Tibial artery (tissue), 4 donors: ENCODE data around the gene GABBR2.

ENCODE experiments used
- DNase-seq, 2 donors: peaks; one replicate each; pipeline ENCODE4 v3.0.0-alpha.2; 2019
- H3K27ac ChIP-seq, 2 donors: fragments of 200-600 bp; sonication (generic) in 1 of 2; 1 replicate in 1 of 2; 2 replicates in 1 of 2; pipeline ENCODE4 v1.5.1; 2018 to 2019; ENCODE audit warnings: mild to moderate bottlenecking in 1 of 2
- H3K27me3 ChIP-seq, 2 donors: fragments of 200-600 bp; sonication (generic) in 1 of 2; one replicate each; pipeline versions ENCODE4 v1.5.1 to v1.6.0; 2016 to 2019
- H3K36me3 ChIP-seq, 3 donors: fragments of 200-600 bp; sonication (generic) in 2 of 3; one replicate each; pipeline ENCODE4 v1.5.1; 2016 to 2019; ENCODE audit warnings: mild to moderate bottlenecking in 2 of 3
- H3K4me1 ChIP-seq, 4 donors: fragments of 200-600 bp; sonication (generic) in 2 of 4; 1 replicate in 3 of 4; 2 replicates in 1 of 4; pipeline ENCODE4 v1.5.1; 2016 to 2019
- H3K4me3 ChIP-seq, 2 donors: fragments of 200-600 bp; sonication (generic) in 1 of 2; 1 replicate in 1 of 2; 2 replicates in 1 of 2; pipeline ENCODE4 v1.5.1; 2018 to 2019; ENCODE audit warnings: mild to moderate bottlenecking in 2 of 2
- H3K9me3 ChIP-seq, 3 donors: fragments of 200-600 bp; sonication (generic) in 1 of 3; one replicate each; pipeline ENCODE4 v1.5.1; 2016 to 2019
- CTCF ChIP-seq, 2 experiments: fragments of 200-600 bp in 1 of 2; fragments of 450-650 bp in 1 of 2; IDR thresholded peaks; one replicate each; pipeline ENCODE4 v1.5.1; 2017 to 2019; ENCODE audit warnings: antibody characterized with exemption in 2 of 2, mild to moderate bottlenecking in 1 of 2, moderate library complexity in 1 of 2
- intact Hi-C: fragments of 100-400 bp; cut with DNase I; formaldehyde crosslinking; loops from one replicate; pipeline ENCODE4 v1.15.0; 2023; ENCODE audit warnings: low total_unique reads

The GABBR2 gene

DNA sequence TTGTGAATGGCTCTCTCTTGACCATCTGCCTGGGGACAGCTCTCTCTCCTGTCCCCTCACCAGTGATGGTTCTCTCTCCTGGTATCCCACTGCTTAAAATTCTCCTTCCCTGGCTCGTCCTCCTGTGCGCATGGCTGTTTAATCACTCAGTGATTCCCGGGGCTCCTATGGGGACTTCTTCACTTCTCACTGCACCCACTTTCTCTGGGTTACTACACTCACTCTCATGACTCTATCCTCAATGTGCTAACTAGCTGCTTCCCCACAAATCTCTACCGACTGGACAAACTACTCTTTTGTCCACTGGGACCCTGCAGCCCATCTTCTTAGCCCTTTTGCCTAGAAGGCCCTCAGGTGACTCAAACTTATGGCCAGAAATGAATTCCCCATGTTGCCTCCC lies 364.2 kb downstream of the GABBR2 start:
- DNase-seq: no peak
- no peak overlapping the region for H3K4me3 ChIP-seq
- no peaks in the 10 kb centered on the region for H3K4me1 ChIP-seq
- no peaks in the 10 kb centered on the region for H3K36me3 ChIP-seq
- TF ChIP-seq CTCF (IDR thresholded peaks at IDR 0.05): no peak
- no peaks in the 10 kb centered on the region for H3K9me3 ChIP-seq
- H3K27ac ChIP-seq: no peak overlapping the region
- H3K27me3 ChIP-seq: no peaks in the 10 kb centered on the region
- intact Hi-C loops: no loop called here

GRCh38 chr9:98342820-98343210 lies 365.9 kb downstream of the GABBR2 start:
- Histone ChIP-seq H3K27ac (no peak overlapping the region), H3K4me3 (no peak overlapping the region), H3K27me3 (no peaks in the 10 kb centered on the region), H3K36me3 (no peaks in the 10 kb centered on the region), H3K9me3 (peaks cover 0 to 2% (median 0%) of the 10 kb centered on the region in 3 donors), H3K4me1 (no peaks in the 10 kb centered on the region)
- no peak for TF ChIP-seq CTCF (IDR thresholded peaks at IDR 0.05)
- no peak for DNase-seq
- intact Hi-C loops: no loop called here

DNA sequence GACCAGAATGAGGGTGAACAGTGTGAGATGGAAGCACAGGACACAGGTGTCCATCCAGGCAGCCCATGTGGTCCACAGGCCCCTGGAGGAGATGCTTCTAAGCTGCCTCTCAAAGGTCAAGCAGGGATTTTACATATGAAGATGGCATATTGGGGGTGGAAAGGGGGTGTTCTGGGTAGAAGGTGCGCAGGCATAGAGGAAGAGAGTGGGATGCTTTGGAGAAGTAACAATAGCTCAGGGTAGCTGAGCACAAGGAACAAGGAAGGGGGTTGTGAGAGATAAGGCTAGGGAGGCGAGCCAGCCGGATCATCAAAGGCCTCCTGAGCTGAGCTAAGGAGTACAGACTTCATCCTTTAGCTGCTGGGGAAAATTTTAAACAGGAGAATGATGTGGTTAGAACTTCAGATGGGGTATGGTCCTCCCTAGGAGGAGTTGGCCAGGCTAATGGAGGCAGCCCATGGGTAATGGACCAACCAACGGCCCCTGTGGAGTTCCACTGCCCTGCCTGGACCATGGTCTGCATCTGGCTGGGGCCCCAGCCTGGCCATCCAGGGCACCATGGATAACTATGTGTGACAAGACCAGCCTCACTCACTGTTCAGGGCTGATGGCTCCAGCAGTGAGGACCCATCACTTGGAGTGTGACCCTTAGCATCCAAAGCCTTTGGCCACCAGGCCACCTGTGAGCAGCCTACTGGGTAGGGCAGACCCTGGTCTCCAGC lies 366.5 kb downstream of the GABBR2 start:
- H3K27ac ChIP-seq: no peak overlapping the region
- intact Hi-C loops: no loop called here
- H3K27me3 ChIP-seq: no peaks in the 10 kb centered on the region
- H3K4me3 ChIP-seq: no peak overlapping the region
- H3K36me3 ChIP-seq: no peaks in the 10 kb centered on the region
- H3K9me3 ChIP-seq: peaks cover 0 to 5% (median 0%) of the 10 kb centered on the region in 3 donors
- no peaks in the 10 kb centered on the region for H3K4me1 ChIP-seq
- TF ChIP-seq CTCF (IDR thresholded peaks at IDR 0.05): no peak
- no peak for DNase-seq

DNA sequence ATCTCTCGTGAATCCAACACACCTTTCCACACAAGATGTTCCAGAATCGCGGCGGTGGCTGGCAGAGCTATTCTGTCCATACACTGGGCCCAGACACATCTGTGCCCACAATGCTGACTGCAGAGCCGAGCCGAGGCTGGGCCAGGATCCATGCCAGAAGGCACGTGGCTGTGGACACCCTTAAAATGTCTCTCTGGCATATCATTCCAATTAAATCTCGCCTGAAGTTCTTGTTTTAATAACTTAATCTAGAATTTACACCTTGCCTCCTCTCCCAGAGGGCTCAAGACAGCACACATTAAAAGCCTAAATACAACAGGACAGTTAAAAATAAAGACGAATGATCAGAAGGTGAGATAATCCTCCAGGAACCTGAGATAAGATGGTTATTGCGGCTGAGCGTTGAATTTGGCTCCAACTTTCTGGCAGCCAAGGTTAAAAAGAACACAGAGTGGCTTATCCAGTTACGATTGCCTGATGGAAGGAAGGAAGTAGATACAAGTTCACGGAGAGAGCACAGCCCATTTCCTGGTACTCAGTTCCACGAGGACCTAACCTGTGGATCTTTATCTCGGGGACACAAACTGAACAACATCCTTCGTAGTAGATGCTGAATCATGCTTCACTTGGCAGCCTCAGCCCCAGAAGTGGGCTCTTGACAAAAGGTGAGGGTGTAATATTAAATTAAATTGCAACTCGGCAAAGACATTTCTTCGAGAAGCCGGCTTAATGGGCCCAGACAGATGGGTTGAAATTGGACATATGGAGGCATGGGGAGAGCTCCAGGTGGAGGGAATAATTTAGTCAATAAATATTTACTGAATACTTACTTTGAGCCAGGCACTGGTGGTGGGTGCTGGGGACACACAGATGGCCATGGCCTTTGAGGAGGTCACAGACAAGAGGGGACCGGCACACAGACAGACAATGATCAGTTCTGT lies 367.3 kb downstream of the GABBR2 start:
- no peak for TF ChIP-seq CTCF (IDR thresholded peaks at IDR 0.05)

GRCh38 chr9:98339987-98340800 lies 368.5 kb downstream of the GABBR2 start:
- no peak for DNase-seq
- intact Hi-C loops: no loop called here
- H3K36me3 ChIP-seq: no peaks in the 10 kb centered on the region
- H3K4me3 ChIP-seq: no peak overlapping the region
- TF ChIP-seq CTCF (IDR thresholded peaks at IDR 0.05): no peak
- no peaks in the 10 kb centered on the region for H3K27me3 ChIP-seq
- no peaks in the 10 kb centered on the region for H3K4me1 ChIP-seq
- no peak overlapping the region for H3K27ac ChIP-seq
- peaks cover 0 to 5% (median 0%) of the 10 kb centered on the region in 3 donors for H3K9me3 ChIP-seq

More for the DNA sequence above, 367.3 kb downstream of the GABBR2 start:
- intact Hi-C loops: no loop called here
- H3K36me3 ChIP-seq: no peaks in the 10 kb centered on the region
- H3K9me3 ChIP-seq: peaks cover 0 to 5% (median 0%) of the 10 kb centered on the region in 3 donors
- no peaks in the 10 kb centered on the region for H3K27me3 ChIP-seq
- no peak overlapping the region for H3K27ac ChIP-seq
- no peak overlapping the region for H3K4me3 ChIP-seq
- H3K4me1 ChIP-seq: no peaks in the 10 kb centered on the region
- no peak for DNase-seq
